ENCODE results near the gene CEP112.
"Not testable (repeated sequence)": the region's sequence is repeated elsewhere in the genome, so short reads cannot be mapped to it uniquely, and the experiment has no call there.

CEP112 gene

DNA sequence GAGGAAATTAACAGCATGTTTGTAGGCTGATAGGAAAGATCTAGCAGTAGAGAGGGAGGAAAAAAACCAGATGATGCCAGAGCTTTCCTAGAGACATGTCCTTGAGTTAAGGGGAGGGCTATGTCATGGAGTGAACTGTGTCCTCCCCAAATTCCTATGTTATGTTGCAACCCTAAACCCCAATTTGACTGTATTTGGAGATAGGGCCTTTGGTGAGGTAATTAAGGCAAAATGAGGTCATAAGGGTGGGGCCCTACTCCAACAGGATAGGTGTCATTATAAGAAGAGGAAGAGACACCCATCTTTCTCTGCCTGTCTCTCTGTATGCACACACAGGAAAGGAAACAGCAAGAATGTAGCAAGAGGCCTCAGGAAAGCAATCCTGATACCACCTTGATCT lies 435.2 kb downstream of the CEP112 start:
- DNase-seq, result no peak

DNA sequence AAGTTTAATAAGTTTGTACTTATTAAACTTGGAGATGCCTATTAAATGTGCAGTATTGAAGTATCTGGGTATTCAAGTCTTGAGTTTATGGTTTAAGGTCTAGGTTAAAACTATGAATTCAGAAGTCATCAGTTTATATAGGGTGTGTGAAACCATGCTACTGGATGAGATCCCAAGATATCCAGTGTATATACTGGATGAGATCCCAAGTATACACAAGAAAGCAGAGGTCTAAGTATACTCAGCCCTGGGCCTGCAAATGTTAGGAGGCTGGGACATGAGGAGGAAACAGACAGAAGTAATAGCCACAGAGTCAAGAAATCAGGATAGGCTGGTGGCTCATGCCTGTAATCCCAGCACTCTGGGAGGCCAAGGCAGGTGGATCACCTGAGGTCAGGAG lies 436.1 kb downstream of the CEP112 start:
- DNase-seq, result no peak

DNA sequence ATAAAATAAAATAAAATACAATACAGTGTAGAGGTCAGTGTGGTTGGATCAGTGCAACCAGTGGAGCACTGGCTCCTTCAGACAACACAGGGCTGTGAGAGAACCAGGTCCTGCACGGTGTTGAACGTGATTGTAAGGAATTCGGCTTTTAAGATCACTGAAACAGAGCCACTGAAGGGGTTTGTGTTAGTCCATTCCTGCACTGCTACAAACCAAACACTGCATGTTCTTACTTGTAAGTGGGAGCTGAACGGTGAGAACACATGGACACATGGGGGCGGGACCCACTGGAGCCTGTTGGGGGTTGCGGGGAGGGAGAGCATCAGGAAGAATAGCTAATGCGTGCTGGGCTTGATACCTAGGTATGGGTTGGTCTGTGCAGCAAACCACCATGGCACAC lies 437.3 kb downstream of the CEP112 start:
- DNase-seq, result no peak

DNA sequence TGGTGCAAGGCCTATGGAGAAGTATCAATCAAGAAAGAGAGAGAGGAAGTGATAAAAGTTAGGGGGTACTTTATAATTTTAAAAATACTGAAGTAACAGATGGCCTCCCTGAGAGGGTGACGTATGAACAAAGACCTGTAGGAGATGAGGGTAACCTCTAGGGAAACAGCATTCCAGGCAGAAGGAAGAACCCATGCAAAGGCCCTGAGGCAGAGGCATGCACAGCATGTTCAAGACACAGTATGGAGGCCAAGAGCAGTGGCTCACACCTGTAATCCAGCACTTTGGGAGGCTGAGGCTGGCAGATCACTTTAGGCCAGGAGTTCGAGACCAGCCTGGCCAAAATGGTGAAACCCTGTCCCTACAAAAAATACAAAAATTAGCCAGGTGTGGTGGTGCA lies 437.9 kb downstream of the CEP112 start:
- no peak for DNase-seq

DNA sequence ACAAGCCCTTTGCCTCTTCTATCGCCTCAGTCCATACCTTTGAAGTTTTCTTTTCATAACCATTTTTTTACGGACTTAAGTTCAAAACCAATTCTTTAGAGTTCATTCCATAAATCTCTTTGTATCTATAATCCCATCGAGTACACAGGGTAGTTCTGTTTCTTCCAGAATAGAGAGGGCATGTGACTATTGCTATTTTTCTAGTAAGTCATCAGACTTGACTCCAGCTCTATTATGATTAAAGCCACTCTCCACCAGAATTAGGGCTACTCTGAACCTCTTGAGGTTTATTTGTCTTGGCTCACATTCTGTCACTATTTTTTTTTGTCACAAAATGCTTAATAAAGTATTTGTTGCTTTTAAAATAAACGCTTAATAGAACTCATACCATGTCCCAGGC lies 438.6 kb downstream of the CEP112 start:
- DNase-seq, result no peak

DNA sequence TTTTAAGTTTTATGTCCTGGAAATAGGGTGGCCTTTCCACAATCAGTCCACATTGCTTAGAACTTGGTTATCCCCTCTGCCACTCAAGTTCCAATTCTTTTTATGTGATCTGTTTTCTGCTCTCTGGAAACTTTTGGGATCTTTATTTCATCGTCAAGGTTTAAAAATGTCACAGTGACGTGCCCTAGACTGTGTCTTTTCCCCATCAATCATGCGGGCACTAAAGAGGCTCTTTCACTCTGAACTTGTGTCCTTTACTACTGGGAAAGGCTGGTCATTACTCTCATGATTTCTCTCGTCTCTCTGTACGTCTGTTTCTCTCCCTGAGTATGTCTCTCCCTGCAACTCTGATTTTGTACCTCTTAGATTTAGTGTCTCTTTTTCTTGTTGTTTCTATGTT lies 440.7 kb downstream of the CEP112 start:
- no peak for DNase-seq

DNA sequence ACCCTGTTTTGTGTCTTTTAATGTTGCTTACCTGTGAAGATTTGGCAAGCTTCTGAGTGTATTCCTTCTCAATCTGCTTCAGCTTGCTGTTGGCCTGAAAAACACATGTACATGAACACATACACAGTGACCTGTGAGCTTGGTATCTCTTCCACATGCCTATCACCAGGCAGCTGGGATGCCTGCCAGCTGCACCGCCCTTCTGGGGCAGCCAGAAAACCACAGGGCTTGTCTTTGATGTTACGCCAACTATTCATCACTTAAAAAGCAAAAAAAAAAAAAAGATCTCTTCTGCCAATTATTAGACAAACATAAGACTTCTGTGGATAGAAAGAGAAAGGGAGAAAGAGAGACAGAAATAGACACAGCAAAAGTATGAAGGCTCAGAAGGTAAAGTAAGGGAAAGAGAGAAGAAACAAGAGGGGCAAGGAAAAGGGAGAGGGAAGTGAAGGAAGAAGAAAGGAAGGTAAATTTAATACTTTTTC lies 441.3 kb downstream of the CEP112 start:
- DNase-seq, result peak; percentile 39 to 41

DNA sequence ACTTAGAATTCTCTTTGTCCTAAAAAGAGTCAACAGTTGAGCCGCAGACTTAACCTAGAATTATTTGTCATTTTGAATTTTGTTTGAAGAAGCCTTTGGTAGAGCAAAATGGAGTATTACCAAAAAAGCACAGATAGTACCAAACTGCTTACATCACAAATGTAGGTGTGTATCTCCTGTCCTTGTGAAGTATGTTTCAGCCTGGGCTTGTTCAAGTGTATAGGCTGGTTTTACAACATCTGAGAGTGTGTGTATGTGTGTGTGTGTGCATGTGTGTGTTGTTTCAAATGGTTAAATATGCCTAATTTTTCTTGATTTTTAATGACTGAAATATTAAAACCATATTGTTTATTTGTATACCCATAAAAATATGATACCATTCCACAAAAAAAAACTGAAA lies 441.8 kb downstream of the CEP112 start:
- DNase-seq, result no peak

DNA sequence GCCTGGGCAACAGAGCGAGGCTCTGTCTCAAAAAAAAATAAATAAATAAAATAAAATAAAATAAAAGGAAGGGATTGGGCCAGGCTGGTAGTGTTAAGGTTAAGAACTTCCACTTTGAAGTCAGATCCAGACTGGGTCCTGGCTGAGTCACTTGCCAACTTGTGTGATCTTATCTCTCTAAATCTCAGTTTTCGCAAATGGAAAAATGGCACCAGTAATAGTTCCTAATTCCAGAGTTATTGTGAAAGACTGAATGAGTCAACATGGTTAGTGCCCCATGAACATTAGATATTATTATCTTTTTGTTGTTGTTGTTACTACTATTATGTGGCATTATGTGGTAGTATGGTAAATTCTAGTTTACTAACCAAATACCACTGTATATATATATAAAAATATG lies 442.5 kb downstream of the CEP112 start:
- DNase-seq, result peak in 1 of 2 experiments; percentile 7

DNA sequence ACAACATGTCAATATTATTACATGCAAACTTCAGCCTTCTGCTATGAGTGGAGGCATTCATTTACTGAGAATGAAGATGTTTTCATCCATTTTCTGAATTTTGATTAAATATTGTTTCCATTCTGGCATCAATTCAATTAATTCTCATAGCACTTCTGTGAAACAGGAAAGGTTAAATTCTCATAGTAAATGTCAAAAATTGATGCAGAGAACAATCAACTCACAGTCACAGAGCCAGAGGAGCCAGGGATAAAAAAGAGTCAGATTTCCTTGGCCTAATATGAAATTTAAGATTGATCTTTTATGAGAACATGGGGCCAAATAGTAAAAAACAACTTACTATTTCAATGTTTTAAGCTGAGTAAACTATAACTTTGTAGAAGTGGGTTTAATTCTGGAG lies 446.7 kb downstream of the CEP112 start:
- DNase-seq, result no peak

DNA sequence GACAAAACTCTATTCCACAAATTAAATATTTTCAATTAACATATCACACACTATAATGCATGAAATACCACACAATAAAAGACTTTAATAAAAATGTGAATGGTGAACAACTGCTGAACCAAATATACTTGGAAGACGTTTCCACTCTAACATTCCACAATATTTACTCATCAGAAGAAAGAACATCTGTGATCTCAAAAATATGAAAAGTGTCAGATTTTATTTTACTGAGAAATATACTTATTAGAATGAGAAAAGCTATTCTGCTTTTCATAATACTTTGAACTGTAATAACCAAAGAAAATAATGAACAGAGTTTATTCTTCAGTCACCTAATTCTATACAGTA lies 448.7 kb downstream of the CEP112 start:
- no peak for DNase-seq

DNA sequence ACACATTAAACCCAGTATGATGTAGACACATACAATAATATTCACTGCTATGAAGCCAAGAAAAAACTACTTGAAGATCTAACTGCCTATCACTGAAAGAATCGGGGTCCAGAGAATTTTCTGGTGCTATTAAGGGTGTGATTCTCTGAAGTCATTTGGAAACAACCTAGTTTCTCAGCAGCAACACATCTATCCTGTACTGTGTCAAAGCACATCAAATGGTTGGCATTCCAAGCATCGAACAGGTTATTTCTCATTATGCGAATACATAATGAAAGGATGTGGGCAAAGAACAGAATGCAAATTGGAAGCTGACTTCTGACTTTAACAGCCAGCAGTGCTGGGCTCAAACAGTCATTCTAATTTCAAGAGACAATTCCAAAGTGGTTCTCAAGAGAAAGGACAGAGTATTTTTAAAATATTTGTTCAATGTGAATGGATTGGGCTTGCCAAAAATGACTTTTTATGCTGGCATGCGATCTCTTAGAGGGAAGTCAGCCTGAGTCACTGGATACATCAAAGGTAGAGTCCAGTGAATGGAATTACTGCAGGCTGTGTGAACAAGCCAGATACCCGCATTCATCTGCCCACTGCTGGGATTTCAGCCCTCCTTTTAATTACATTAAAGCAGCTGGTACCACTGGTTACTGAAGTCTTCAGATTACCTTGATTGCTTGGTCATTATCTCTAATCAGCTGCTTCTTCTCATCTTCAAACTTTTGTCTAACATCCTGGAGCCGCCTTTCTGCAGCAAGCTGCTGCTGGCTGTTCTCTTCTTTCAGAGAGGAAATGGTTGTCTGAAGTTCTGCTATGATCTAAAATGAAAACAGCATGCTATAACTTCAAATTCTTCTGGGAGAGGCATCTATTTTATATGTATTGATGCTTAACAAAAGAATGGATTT lies 449.3 kb downstream of the CEP112 start:
- DNase-seq, result no peak

DNA sequence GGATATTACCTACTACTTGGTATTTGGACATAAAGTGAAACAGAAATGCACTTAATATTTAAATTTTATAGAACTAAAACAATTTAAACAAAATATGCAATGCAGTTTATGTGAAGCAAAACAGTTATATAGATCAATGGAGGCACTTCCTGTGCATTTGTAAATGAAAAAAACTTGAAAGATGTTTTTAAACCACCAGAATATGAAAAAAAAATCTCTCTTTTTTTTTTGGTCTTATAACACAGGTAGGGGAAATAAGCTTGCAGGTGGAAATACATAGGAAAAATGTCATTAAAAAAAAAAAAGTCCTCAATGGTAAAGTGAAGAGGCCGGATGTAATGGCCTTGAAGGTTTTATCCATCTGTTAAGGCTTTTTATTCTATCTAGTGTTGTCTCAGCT lies 450.2 kb downstream of the CEP112 start:
- DNase-seq, result no peak

DNA sequence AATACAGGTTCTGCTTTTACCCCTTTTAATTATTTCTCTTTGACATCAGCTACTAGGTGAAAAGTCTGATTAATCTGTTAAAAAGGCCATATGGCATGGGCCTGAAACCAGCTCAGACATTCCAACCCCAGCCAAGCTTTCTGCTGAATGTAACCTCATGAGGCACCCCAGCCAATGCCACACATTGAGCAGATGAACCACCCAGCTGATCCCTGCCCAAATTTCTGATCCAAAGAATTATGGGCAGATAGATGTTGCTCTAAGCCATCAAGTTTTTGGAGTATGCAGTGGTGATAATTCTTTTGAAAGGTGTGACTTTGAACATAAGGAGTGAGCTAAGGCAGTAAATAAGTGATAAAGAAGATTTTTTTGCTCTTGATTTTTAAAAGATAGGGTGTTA lies 452.9 kb downstream of the CEP112 start:
- DNase-seq, result no peak

DNA sequence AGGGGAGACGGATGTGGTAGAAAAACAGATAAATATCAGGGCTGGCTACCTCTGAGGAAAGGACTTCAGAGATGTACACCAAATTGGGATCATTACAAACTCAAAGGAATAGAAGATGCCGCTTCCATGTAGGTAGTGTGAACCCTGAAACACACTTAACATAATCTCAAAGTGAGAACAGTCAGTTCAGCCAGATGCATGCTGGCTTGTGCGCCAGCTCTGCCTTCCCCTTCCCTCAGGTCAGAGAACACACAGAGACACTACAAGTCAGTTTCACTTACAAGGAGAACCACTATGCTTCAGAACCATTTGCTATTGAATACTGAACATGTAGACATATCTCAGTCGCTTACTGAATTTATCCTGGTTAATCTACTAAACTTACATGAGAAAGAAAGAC lies 454.5 kb downstream of the CEP112 start:
- DNase-seq, result no peak

DNA sequence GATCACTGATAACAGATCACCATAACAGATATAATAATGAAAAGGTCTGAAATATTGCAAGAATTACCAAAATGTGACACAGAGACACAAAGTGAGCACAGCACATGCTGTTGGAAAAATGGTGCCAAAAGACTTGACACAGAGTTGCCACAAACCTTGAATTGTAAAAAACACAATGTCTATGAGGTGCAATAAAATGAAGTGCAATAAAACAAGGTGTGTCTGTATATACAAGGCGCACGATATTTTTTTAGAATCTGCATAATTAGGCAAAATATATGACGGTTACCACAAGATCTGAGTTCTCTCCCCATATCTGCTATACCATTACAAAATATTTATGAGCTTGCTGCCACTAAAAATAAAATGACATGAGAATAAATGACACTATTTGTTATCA lies 458.6 kb downstream of the CEP112 start:
- no peak for DNase-seq

DNA sequence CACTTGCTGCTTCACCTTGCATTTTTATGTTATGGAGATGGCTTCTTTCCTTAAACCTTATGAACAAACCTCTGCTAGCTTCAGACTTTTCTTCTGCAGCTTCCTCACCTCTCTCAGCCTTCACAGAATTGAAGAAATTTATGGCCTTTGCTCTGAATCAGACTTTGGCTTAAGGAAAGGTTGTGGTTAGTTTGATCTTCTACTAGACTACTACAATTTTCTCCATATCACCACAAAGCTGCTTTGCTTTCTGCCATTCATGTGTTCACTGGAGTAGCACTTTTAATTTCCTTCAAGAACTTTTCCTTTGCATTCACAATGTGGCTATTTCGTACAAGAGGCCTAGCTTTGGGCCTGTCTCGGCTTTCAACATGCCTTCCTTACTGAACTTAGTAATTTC lies 459.3 kb downstream of the CEP112 start:
- DNase-seq, result not testable (repeated sequence)

DNA sequence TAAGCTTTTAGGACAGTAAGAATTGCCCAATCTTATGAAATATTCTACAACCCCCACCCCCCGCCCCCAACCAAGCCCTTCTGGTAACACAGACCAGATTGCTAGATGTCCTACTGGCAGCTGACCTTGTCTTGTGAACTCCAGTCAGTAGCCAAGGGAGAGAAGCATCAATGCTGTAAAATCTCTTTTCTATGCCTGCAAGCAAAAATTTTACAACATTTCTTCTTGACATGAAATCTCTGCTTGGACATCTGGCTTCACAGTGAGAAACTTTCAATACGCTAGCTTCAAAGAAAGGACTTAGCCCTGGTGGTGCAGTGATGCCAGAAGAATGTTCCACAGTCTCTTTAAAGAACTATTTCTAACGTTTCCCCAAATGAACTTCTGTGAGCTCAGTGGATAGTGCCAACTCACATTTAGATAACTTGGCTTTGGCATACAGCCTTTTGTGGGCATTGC lies 461.2 kb downstream of the CEP112 start:
- no peak for DNase-seq

DNA sequence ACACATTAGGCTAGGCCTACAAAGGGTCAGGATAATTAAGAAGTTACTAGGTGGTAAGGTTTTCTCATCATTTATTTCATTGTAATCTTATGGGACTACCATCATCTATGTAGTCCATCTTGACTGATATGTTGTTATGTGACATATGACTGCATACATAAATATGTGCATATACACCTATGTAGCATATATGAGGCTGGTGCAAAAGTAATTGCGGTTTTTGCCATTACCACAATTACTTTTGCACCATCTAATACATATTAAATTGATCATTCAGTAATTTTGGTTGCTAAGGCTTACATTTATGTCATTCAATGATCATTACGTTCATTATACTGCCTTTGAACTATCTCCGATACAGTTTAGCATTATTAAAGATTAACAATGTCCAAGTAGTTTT lies 462.7 kb downstream of the CEP112 start:
- DNase-seq, result no peak

DNA sequence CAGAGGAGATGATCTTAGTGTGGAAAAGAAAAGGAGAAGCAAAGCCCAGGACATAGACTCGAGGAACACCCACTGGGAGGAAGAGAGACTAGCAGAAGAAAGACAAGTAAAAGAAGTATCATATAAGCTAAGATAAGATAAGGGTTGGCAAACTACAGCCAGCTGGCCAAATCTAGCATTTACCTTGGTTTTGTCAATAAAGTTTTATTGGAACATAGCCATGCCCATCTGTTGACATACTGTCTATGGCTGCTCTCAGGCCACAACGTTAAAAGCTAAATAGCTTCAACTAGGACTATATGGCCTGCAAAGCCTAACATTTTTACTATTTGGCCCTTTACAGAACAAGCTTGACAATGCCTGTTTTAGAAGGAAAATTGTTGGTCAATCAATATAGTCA lies 464.1 kb downstream of the CEP112 start:
- no peak for DNase-seq

DNA sequence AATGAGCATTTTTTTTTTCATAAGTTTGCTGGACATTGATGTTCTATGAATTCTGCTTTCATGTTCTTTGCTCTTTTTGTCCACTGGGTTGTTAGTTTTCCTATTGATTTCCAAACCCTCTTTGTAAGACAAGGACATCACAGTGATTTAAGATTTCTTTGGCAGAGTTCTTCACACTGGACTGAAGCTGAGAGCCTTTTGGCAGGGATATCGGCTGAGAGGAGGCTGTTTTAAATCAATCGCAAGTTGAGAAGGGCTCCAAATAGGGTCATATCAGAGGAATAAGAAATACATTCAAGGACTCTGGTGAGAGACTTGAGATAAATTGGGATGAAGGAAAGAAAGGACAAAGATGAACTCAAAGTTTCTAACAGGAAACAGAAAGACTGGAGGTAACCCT lies 464.7 kb downstream of the CEP112 start:
- no peak for DNase-seq

DNA sequence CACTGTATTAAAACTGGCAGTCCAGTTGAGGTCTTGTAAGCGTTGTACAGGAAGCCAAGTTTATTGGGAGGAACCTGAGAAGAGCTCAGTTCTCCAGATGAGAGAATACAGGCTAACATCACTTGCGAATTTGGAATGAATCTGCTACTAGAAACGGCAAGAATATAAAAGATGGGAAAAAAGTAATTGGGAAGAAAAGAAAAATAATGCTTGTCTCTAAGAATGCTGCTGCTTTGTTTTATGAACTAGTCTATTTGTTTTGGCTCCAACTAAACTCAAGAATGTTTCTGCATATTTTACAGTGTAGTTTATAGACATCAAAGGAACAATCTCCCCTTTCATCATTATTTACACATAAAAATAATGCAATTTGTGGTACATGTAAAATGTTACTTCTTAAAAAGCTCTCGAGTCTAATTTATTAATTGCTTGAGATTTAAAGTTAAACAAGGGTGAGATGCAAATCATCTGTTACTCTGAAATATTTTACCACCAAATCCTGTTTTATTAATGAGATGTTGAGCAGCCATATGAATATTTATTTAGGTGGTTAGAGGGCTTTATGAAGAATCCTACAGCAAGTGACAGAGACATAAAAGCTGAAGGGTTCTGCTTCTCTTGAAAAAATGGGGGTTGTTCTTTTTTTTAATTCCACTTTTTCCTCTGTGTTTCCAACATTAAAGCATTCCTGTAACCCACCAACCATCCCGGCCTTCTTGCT lies 468.3 kb downstream of the CEP112 start:
- DNase-seq, result no peak

DNA sequence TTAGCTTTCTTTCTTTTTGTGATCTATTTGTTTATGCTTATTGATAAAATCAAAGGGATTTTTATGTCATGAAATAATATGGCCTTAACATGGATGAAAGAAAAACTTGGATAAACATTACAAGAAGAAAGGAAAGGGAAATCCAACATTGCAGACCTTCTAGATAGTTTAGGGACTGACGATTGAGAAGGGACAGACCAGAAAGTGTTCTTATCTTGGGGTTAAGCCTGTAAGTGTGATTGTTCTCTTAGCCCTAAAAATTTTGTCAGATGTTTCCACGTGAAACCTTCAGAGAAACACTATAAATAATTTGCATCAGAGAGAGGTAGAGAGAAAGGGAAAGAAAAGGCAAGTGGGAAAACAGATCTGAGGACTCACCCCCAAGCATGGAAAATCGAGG lies 473.3 kb downstream of the CEP112 start:
- no peak for DNase-seq
